GM19452 (cell line): ENCODE data around the gene RCAN1.

Experiments used
- ATAC-seq: cut with Tn5 transposase; IDR thresholded peaks from one replicate; pipeline ENCODE4 v1.9.1; 2021; ENCODE audit not compliant: unreplicated experiment

Gene RCAN1

DNA sequence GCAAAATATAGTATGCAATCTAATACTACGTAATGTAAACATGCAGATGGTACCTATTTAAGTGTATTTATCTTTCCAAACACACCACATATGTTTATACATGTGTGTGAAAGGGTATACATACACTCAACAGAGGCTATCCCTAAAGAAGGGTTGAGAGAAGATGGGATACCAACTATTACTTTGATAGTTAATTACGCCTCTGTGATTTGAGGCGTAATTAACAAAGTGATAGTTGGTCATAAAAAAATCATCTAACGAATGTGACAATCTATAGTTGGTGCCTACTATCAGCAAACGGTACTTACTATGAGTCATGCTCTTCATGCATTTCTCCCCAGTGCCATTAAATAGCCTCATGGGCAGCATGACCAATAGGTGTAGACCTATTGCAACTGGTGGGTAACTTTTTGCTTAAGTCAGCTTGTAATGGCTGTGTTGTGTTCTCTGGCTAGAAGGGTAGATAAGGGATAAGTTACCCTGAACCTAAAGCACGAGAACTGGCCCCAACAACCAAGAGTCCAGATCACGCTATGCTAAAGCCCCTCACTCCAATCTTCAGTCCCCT lies 15.3 kb downstream of the RCAN1 start:
- no peak for ATAC-seq

DNA sequence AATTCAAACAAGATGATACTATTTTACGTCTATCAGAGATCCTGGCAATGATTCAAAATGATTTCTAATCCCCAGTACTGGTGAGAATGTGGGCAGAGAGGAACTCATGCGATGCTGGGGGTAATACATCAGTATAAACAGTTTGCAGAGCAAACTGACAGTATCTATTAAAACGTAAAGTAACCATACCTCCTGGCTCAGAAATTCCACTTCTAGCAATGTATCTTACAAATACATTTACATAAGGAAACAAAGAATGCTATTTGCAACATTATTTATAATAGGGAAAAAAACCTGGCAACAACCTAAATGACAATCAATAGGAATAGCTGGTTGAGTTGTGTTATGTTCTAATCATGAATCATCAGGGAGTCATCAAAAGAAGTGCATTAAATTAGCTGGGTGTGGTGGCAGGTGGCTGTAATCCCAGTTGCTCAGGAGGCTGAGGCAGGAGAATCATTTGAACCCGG lies 15.9 kb downstream of the RCAN1 start:
- no peak for ATAC-seq

DNA sequence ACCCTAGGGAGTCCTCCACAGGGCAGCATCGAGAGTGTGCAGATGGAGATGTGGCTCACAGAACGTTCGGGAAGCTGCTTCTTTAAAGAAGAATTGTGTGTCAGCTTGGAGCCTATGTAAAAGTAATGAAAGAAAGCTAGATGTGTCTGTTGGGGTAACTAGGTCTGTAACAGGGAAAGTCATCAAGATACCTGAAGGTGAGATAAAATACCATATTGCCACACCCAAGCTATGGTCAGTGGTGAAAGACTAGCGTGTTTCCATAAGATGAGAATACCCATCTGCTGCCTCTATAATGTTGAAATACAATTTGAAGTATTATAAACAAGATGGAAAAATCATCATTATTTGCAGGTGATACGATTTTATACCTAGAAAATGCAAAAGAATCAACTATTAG lies 17.5 kb downstream of the RCAN1 start:
- no peak for ATAC-seq

DNA sequence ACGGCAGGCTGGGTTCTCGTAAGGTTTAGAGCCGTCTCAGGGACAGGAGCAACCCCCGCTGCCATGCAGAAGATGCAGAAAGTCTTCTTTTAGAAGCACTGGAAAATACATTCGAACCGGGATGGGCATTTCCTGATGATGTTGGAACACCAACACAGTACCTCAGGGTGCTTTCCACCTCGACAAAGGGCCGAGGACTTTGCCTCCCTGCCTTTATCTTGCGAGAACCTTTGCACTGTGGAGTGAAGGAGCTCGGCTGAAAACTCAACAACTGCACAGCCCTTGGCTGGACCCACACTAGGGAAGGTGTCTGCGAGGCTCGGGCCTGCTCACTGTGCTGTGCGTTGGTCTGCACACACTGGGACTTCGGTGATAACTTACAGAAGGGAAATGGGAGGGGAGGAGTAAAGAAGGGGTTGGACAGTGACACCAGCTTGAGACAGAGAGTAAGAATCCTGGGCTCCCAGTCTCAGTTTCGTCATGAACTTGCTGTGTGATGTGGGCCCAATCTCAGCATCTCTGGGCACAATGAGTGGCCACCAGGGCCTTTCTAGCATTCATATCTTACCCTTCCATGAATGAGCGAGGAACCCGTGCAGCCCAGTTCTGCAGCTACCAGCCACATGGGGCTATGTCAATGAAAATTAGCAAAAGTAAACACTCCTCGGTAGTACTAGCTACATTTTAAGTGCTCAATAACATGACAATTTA lies 18.2 kb downstream of the RCAN1 start:
- ATAC-seq: no peak

DNA sequence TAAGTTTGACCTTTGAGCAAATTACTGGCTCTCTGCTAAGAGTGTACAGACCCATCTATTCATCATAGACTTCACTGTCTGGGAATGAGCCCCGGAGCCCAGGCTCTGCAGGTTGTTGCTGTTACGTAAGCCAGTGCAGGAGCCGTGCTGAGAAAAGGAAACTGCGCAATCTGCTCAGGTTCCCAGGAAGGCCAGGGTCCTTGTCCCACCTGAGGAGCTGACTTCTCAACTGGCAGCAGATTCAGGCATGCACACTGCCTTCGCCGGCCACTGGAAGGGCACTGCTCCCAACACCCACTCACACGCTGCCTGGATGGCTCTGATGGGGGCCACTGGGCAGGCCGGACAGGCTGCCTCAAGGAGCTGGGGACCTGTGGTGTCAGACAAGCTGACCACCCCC lies 19.5 kb downstream of the RCAN1 start:
- no peak for ATAC-seq

DNA sequence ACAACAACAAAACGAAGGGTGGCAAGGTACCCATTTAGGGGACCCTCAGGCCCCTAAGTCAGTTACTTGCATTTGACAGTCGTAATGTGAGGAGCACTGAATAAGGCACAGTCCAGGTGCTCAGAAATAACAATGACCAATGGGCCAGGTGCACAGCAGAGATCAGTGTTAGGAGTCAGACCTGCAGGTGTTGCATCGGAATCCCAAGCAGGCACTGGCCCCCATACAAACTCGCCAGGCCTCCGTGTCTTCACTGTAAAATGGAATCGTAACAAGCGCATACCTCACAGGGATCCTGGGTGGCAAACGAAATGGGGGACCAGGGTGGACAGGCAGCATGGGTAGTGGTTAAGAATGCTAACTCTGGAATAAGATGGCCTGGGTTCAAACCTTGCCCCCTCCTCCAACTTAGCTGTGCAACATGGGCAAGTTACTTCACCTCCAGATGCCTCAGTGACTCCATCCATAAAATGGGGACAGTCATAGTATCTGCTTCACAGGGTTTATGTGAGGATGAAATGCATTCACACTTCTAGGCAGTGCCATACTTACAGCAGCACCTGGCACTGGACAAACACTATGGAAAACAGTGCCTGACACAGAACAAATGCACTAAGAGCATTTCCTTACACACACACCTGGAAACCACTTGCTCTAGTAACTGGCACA lies 20.2 kb downstream of the RCAN1 start:
- no peak for ATAC-seq

DNA sequence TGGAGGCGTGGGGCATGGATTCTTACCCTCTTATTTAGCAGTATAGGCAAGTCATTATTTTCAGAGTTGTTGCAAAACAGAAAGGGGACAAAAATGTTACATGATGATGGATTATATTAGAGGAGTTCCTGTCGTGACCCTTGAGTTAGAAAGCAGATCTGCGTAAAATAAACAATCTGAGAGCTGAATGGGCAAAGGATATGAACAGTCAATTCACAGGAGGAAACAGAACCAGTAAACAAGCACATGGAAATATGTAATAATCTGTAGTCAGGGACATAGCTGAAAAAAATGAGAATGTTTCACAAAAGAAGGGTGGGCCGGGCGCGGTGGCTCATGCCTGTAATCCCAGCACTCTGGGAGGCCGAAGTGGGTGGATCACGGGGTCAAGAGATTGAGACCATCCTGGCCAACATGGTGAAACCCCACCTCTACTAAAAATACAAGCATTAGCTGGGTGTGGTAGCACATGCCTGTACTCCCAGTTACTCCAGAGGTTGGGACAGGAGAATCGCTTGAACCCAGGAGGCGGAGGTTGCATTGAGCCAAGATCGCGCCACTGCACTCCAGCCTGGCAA lies 20.9 kb downstream of the RCAN1 start:
- no peak for ATAC-seq

DNA sequence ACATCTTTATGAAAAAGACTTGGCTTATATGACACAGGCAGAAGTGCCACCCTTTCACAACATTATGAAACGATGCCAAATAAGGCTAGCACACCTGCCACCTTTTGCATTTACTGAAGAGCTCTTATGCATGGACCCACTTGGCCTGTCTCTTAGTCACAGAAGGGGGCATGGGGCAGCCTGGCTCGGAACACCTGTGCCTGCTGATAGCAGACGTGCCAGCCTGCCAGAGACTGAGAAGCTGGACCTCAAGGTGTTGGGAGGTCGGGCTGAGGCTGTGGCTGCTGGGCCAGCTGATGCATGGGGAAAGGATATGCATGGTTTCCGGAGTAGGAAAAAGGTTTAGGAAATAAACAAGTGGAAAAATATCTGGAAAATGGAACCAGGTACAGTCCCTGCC lies 21.5 kb downstream of the RCAN1 start:
- ATAC-seq: no peak

DNA sequence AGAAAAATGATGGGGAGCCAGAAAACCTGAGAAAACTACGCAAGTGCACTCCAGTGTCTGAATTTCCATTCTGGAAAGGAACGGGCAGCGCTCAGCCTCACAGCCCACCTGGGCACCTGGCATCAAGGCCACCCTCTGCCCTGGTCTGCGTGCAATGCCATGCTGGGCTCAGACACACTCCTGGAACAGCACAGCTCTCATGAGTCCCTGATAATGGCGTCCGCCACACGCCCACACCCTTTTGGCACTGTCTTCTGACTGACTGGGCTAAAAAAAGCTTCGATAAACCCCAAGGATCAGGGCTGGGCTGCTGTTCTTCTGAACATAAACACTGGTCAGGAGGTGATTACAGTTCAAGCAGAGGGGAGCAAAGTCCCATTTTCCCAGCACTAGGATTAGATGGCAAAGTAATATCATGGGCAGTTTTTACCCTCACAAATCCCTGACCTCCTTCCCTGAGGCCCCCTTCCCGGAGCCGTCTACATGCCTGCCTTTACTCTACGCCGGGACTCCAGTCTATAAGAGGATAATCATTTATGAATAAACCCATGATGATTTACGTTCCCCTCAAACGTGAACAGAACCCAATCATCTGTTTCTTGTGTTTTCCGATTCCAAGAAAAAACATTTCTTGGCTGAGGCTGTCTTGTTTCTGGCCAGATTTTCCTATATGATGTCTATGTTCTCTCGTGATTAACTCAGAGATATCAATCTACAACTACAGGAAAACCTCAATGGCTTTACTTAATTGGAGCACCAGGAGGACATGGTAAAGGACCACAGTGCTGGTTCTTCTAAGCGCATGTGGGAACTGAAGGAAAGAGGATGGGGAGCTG lies 22.6 kb downstream of the RCAN1 start:
- ATAC-seq: no peak

DNA sequence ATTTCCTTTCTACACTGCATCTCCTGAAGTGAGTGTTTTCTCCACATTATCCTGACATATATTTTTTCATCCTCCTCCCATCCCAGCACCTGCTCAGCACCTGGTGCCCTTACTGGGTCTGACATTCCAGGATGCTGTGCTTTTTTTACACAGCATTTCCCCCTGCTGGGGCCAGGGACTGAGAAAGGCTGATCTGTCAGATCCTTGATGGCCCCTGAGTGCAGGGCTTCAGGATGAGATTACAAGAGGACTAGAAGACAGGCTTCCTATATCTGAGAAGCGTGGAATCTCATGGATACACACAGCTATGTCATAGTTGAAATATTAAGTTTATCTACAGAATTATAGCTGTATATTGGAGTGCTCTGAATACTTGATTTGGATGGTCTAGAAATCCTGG lies 24.4 kb downstream of the RCAN1 start:
- no peak for ATAC-seq

DNA sequence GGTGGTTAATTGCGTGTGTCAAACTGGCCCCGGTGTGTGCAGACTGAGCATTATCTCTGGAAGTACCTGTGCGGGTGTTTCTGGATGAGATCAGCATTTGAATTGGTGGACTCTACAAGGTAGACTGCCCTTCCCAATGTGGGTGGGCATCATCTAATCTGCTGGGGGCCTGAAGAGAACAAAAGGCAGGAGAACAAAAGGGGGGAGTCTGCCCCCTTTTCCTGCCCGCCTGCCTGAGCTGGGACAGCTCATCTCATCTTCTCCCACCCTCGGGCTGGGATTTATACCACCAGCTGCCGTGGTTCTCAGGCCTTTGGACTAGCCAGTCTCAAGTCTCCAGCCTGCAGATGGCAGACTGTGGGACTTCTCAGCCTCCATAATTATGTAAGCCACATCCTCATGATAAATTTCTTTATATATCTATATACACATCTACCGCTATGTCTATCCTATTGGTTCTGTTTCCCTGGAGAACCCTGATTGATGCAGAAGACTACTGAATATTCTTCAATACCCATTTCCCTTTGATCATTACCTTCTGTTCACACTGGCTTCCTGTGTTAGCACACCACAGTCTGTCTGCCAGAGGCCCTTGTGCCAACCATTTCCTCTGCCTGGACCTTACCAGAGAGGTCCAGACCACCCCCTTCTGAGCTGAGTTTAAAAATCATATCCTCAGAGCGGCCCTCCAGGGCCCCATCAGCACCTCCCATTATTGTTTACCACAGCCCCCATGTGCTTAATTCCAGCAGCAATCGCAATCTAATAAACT lies 25.2 kb downstream of the RCAN1 start:
- no peak for ATAC-seq

DNA sequence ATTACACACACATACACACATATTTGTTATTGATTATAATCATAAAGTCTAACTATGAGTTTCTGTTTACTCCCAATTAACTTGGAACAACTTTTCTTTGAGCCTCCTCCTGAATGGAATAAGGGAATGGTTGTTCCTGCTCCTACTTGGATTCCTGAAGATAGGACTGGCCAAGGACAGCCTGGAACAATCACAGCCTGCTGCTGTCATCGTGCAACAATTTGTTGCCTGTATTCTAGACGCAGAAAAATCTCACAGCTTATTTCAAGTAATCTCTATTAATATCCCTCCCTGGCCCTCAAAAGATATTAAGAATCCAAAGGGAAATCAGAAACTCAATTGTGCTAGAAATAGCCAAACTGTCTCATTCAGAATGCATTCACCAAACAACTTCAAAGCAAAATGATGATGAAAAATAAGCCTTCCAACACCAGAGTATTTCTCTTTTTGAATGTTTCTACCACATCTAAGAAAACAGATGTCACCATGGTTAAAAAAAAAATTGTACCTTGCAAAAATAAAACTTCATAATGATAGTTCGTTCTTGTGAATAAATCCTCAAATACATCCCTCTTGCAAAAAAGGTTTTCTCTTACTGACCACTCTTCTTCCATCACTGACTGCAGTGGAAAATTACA lies 30.9 kb downstream of the RCAN1 start:
- no peak for ATAC-seq

DNA sequence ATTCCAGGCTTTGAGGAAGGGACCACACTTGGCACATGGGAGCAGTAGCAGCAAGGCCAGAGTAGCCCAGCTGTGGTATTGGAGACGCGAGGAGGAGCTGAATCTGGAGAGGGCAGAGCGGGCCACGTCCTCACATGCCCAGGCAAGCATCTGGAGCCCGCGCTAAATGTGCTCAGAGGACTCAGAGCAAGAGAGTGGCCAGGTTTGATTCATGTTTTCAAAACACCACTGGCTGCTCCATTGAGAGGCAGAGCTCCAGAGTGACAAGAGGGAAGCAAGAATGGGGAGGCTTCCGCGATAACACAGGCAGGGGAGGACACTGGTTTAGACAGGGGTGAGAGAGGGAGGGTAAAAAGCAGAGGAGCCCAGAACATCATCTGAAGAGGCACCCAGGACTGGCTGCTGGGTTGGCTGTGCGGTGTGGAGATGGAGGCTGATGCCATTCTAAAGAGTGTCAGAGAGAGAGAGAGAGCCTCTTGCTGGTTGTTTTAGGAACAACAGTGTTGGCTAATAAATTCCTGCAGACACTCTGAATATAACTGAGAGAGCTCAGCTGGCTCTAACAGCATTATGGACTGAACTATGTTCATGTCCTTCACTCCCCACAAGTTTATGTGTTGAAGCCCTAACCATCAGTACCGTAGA lies 32.3 kb downstream of the RCAN1 start:
- no peak for ATAC-seq

DNA sequence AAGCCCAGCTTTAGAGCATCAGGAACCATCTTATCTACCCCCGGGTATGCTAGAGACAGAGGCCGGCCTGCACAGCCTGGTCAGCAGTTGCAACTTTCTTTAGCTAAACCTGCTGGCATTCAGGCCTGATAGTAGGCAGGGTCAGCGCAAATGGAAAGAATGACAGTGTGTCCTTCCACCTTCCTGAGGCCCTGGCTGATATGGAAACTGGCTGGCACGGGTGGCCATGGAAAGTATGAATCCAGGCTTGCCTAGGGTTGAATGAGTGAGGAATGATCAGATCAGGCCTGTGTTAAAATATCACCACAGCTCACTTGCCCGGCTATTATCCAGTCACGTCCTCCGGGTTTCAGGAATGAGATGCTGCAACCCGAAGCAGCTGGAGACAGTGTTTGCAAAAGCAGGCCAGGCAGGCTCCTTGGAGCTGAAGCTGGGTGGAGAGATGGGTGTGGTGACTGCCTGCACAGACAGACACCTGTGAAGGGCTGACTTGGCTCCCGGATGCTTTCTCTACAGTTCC lies 34.7 kb downstream of the RCAN1 start:
- ATAC-seq: no peak

DNA sequence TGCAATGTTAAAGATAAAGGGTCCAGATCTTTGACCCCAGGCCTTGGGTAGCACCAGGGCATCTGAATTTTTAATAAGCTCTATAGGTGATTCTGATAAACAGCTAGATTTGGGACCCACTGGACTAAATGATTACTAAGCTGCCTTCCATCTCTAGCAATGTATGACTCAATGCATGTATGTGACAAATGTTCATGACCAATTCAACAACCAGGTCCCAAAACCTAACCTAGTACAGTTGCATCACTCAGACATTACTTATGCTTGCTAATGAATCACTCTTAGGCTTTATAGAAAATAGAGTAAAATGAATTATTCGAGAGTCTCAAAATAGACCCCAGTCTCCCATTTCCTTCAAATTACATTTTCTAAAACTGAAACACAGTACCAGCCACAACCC lies 35.5 kb downstream of the RCAN1 start:
- ATAC-seq: no peak

DNA sequence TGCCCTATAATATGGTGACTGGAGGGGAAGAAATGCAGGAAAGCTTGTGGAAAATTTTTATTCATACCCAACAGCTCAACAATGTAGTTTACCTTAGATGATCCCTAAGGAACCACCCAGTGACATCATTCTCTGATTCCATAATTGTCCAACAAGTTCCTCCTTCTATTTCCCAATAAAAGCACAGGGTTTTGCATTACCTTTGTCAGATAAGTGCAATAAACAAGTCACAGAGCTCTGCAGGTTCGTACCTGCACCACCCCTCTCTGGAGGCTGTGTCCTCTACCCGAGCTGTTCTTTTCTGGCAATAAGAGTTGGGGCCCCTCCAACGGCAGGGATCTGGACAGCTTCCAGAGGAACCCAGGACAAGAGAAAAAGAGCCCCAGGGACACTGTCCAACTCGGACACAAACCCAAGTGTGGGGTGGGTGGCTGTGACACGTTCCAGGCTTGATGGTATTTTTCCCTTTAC lies 38.8 kb downstream of the RCAN1 start:
- ATAC-seq: no peak

DNA sequence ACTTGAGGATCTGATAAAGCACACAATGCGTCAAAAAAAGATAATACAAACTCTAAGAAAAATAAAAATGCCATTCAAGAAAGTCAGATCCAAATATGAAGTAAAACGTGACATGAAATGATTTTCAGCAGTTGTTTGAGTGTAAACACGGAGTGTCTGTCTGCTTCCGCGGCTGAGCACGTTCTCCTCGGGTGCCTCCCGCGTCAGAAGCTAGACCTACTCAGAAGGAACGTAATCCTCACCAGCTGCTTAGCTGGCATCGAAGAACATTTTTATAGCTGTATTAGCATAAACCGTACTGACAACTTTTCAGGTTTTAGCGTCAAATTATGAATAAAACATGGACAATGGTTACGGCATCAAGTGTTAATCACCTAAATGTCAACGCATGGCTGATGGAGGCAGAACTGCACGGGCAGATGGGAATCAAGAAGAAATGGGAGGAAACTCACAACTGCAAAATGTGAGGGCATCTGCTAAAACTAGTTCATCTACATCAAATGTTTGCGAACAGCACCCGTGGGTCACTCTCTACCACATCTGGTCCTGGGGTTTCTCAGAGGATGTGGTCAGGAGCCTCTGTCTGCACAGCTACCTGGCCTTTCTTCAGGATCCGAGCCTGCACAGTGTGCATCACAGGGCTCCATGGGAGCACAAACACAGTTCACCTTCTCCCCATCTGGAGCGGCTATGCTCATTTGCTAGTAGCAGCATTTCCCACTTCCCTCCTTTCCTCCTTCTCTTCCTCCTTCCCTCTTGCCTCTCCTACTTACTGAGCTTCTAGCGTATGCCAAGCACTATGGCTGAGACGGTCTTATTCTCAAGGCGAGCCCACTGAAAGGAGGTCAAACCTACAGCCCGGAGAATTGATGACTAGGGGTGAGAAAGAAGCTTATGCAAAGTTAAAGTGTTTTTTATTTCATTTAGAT lies 40.0 kb downstream of the RCAN1 start:
- no peak for ATAC-seq

DNA sequence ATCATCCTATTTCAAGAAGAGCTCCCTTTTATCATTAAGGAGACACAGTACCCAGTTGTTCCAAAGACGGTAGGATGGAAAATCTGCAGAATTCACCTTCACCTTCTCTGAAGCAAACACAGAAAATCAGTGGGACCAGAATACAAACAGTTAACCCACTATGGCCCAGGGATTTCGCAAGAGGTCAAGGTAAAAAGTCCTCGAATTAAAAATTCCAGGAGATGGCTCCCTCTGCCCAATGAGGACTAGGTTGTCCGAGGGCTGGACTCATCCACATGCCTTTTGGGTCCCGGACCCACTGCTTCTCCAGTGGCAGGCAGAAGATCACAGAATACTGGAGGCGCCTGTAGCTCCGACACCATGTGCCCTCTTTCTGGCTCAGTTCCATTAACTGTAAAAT lies 42.9 kb downstream of the RCAN1 start:
- no peak for ATAC-seq
